ENCODE results near the gene GLI3.

The GLI3 gene

DNA sequence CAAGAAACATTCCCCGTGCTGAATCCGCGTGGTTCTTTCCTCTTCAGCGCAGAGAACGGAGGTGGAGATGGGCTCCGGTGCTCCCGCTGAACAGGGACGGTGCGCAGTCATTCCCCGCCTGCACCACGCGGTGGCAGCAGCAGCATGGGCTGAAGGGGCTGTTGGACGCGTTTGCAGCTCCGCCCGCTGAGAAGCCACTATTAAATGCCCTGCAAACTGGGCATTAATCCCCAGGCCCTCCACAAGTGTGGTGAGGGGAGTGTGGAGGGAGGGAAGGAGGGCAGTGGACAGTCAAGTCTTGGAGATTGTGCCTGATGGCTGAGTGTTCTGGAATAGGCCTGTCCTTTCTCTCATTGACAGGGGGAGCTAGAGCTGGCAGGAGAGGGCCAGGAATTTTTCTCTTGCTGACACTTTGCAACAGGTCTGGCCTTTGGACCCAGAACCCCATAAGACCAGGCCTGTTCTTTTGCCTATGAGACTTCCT is 293.9 kb downstream of the GLI3 start:
- Histone ChIP-seq H3K9me3 (ENCODE audit: control insufficient read depth, insufficient read depth, low read depth, low read length) (no peaks in the 10 kb centered on the region), H3K4me3 (ENCODE audit: low read depth, low read length) (no peak overlapping the region), H3K36me3 (ENCODE audit: control insufficient read depth in 2 of 2, insufficient read depth in 1 of 2, low read length in 2 of 2) (no peaks in the 10 kb centered on the region), H3K4me1 (ENCODE audit: control insufficient read depth, insufficient read depth, low read length) (no peaks in the 10 kb centered on the region), H3K27ac (ENCODE audit: extremely low read depth, low read depth, low read length) (no peak overlapping the region)
- CTCF ChIA-PET, result interaction anchor here (0.5 to 8.4 kb wide), 49 partner anchors 8 to 1895 kb away, joined by 3 to 117 read pairs (median 4); no protein-coding TSS in a partner anchor
- TF ChIP-seq, protein P1, sequence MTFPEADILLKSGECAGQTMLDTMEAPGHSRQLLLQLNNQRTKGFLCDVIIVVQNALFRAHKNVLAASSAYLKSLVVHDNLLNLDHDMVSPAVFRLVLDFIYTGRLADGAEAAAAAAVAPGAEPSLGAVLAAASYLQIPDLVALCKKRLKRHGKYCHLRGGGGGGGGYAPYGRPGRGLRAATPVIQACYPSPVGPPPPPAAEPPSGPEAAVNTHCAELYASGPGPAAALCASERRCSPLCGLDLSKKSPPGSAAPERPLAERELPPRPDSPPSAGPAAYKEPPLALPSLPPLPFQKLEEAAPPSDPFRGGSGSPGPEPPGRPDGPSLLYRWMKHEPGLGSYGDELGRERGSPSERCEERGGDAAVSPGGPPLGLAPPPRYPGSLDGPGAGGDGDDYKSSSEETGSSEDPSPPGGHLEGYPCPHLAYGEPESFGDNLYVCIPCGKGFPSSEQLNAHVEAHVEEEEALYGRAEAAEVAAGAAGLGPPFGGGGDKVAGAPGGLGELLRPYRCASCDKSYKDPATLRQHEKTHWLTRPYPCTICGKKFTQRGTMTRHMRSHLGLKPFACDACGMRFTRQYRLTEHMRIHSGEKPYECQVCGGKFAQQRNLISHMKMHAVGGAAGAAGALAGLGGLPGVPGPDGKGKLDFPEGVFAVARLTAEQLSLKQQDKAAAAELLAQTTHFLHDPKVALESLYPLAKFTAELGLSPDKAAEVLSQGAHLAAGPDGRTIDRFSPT (tag by site-specific recombination; IDR thresholded peaks at IDR 0.05), result peak; percentile 32; the same call in 1 of the 2 replicates
- TF ChIP-seq, protein P2, sequence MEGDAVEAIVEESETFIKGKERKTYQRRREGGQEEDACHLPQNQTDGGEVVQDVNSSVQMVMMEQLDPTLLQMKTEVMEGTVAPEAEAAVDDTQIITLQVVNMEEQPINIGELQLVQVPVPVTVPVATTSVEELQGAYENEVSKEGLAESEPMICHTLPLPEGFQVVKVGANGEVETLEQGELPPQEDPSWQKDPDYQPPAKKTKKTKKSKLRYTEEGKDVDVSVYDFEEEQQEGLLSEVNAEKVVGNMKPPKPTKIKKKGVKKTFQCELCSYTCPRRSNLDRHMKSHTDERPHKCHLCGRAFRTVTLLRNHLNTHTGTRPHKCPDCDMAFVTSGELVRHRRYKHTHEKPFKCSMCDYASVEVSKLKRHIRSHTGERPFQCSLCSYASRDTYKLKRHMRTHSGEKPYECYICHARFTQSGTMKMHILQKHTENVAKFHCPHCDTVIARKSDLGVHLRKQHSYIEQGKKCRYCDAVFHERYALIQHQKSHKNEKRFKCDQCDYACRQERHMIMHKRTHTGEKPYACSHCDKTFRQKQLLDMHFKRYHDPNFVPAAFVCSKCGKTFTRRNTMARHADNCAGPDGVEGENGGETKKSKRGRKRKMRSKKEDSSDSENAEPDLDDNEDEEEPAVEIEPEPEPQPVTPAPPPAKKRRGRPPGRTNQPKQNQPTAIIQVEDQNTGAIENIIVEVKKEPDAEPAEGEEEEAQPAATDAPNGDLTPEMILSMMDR (tag by site-specific recombination; IDR thresholded peaks at IDR 0.05), result peak; percentile 94
- no peak for TF ChIP-seq ZBTB48 (tag by site-specific recombination; IDR thresholded peaks at IDR 0.05)
- TF ChIP-seq SCRT1 (tag by site-specific recombination; IDR thresholded peaks at IDR 0.05; ENCODE audit: borderline replicate concordance), result peak; percentile 79; the same call in 1 of the 2 replicates
- peak; percentile 86 for TF ChIP-seq ZNF654 (tag by site-specific recombination; IDR thresholded peaks at IDR 0.05; ENCODE audit: low read depth)
- peak; percentile 89 for TF ChIP-seq SCRT2 (tag by site-specific recombination; IDR thresholded peaks at IDR 0.05)
- peak; percentile 37; the same call in 1 of the 2 replicates for TF ChIP-seq ZNF501 (tag by site-specific recombination; IDR thresholded peaks at IDR 0.05)
- peak; percentile 46; the same call in 1 of the 2 replicates for TF ChIP-seq ZBTB17 (tag by site-specific recombination; IDR thresholded peaks at IDR 0.05)
- no peak for TF ChIP-seq ZNF843 (tag by site-specific recombination; IDR thresholded peaks at IDR 0.05)
- peak; percentile 29; the same call in 1 of the 2 replicates for TF ChIP-seq ZBTB8A (tag by site-specific recombination; IDR thresholded peaks at IDR 0.05)
- TF ChIP-seq ZNF132 (tag by site-specific recombination; IDR thresholded peaks at IDR 0.05; ENCODE audit: borderline replicate concordance), result no peak
- TF ChIP-seq ZIC2 (tag by site-specific recombination; IDR thresholded peaks at IDR 0.05), result peak; percentile 54
- no peak for TF ChIP-seq ZNF155 (tag by site-specific recombination; IDR thresholded peaks at IDR 0.05)
- peak; percentile 19; the same call in 1 of the 2 replicates for TF ChIP-seq ZNF341 (tag by site-specific recombination; IDR thresholded peaks at IDR 0.05; ENCODE audit: low read depth)
- peak; percentile 49; the same call in 1 of the 2 replicates for TF ChIP-seq ZSCAN30 (tag by site-specific recombination; IDR thresholded peaks at IDR 0.05)
- POLR2A ChIA-PET, result no interaction called here

DNA sequence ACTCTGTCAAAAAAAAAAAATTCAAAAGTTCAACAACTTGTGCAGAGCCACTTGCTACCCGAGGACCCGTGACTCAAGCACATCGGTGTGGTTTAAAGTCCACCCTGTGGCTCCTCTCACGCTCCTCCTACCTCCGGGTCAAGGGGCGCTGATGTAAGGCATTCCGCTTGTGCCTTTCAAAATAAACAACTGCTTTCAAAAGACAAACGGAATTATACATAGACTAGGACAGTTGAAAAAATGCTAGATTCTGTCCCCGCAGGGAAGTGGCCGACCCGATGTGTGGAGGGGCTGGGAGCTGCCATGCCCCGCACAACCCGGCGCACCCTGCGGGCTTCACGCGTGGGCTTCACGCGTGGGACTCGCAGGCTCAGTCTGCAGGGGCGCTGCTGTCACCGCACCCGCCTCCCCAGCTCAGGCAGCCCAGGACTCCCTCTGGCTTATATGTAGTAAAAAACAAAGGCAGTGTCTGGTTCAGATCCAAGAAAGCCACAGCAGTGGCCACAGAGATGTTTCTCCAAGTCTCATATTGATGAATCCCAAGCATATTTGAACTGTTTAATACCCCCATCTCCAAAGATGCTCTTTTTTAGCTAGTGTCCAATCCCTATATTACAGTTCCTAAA is 294.4 kb downstream of the GLI3 start:
- Histone ChIP-seq H3K4me3 (ENCODE audit: low read depth, low read length) (peak overlapping the region; percentile 22), H3K27ac (ENCODE audit: extremely low read depth, low read depth, low read length) (no peak overlapping the region), H3K36me3 (ENCODE audit: control insufficient read depth in 2 of 2, insufficient read depth in 1 of 2, low read length in 2 of 2) (no peaks in the 10 kb centered on the region), H3K4me1 (ENCODE audit: control insufficient read depth, insufficient read depth, low read length) (no peaks in the 10 kb centered on the region), H3K9me3 (ENCODE audit: control insufficient read depth, insufficient read depth, low read depth, low read length) (no peaks in the 10 kb centered on the region)
- CTCF ChIA-PET, result interaction anchor here (0.6 to 8.4 kb wide), 39 partner anchors 8 to 1896 kb away, joined by 3 to 117 read pairs (median 4); no protein-coding TSS in a partner anchor
- POLR2A ChIA-PET, result no interaction called here
- TF ChIP-seq, protein P3, sequence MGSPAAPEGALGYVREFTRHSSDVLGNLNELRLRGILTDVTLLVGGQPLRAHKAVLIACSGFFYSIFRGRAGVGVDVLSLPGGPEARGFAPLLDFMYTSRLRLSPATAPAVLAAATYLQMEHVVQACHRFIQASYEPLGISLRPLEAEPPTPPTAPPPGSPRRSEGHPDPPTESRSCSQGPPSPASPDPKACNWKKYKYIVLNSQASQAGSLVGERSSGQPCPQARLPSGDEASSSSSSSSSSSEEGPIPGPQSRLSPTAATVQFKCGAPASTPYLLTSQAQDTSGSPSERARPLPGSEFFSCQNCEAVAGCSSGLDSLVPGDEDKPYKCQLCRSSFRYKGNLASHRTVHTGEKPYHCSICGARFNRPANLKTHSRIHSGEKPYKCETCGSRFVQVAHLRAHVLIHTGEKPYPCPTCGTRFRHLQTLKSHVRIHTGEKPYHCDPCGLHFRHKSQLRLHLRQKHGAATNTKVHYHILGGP (tag by site-specific recombination; IDR thresholded peaks at IDR 0.05), result no peak
- TF ChIP-seq ZNF830 (tag by site-specific recombination; IDR thresholded peaks at IDR 0.05; ENCODE audit: low read depth), result no peak
- peak; percentile 27; the same call in 1 of the 2 replicates for TF ChIP-seq EGR2 (tag by site-specific recombination; IDR thresholded peaks at IDR 0.05; ENCODE audit: low read depth)
- no peak for TF ChIP-seq ZNF311 (tag by site-specific recombination; IDR thresholded peaks at IDR 0.05; ENCODE audit: borderline replicate concordance)
- TF ChIP-seq ZNF114 (tag by site-specific recombination; IDR thresholded peaks at IDR 0.05), result no peak
- TF ChIP-seq BCL11B (tag by site-specific recombination; IDR thresholded peaks at IDR 0.05; ENCODE audit: low read depth), result no peak
- TF ChIP-seq, protein P4, sequence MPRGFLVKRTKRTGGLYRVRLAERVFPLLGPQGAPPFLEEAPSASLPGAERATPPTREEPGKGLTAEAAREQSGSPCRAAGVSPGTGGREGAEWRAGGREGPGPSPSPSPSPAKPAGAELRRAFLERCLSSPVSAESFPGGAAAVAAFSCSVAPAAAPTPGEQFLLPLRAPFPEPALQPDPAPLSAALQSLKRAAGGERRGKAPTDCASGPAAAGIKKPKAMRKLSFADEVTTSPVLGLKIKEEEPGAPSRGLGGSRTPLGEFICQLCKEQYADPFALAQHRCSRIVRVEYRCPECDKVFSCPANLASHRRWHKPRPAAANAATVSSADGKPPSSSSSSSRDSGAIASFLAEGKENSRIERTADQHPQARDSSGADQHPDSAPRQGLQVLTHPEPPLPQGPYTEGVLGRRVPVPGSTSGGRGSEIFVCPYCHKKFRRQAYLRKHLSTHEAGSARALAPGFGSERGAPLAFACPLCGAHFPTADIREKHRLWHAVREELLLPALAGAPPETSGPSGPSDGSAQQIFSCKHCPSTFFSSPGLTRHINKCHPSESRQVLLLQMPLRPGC (tag by site-specific recombination; IDR thresholded peaks at IDR 0.05), result no peak
- TF ChIP-seq SP7 (tag by site-specific recombination; IDR thresholded peaks at IDR 0.05), result no peak
- TF ChIP-seq KLF1 (tag by site-specific recombination; IDR thresholded peaks at IDR 0.05), result no peak
- no peak for TF ChIP-seq ZNF571 (tag by site-specific recombination; IDR thresholded peaks at IDR 0.05)
- TF ChIP-seq HOXA7 (CRISPR knock-in tag; IDR thresholded peaks at IDR 0.05; ENCODE audit: borderline replicate concordance), result no peak
